Mammary epithelial cell (primary cell): ENCODE results near the gene SLC12A9.

Experiments used
- CTCF ChIP-seq, 2 donors: IDR thresholded peaks in 1 of 2; conservative IDR thresholded peaks in 1 of 2; 2 replicates each; pipeline ENCODE4 v1.5.1; 2011 to 2012; ENCODE audit warnings: inconsistent platforms in 2 of 2, low read length in 2 of 2, mild to moderate bottlenecking in 2 of 2, control low read depth in 1 of 2, low read depth in 1 of 2; ENCODE audit not compliant: insufficient read depth in 1 of 2; ENCODE audit errors: extremely low read depth in 1 of 2
- EZH2 ChIP-seq: IDR thresholded peaks from 2 replicates; pipeline ENCODE4 v1.6.1; 2012; ENCODE audit warnings: low read length, inconsistent platforms, borderline replicate concordance

DNA sequence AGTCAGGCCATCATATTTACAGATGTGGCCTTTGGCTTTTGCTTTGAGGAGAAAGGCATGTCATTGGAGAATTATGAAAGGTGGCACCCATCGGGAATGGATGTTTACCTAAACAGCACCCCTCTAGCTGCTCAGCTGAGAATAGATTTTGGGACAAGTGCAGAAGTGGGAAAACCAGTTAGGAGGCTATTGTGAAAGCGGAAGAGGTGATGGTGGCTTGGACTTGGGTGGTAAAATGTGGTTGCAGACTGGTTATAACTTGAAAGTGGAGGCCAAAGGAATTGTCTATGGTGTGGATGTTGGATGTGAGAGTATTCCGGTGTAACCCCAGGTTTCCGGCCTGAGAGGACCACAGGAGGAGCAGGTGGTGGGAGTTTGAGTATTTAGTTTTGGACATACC is 5.2 kb upstream of the SLC12A9 start:
- TF ChIP-seq CTCF (conservative IDR thresholded peaks at IDR 0.05 in 1 of 2, IDR thresholded peaks at IDR 0.05 in 1 of 2; ENCODE audit: extremely low read depth in 1 of 2, insufficient read depth in 1 of 2, low read depth in 1 of 2, low read length in 2 of 2) (no peak), EZH2 (no peak)
